CD4-positive, alpha-beta T cell (primary cell): Measurements from ENCODE around the gene FKBP5. TPM values are rescaled to one million over a fixed set of nuclear protein-coding genes. Genes with fewer than 3 reads are reported as not detected.

Source experiments
- ATAC-seq: fragments of 200-7000 bp; cut with Tn5 transposase; one replicate; pipeline ENCODE4 v1.10.0; 2022; ENCODE audit warnings: mild to moderate bottlenecking; ENCODE audit not compliant: poor library complexity
- CTCF ChIA-PET: fragments of 350-600 bp; sonication (Branson Sonifier 250); formaldehyde crosslinking; loops from one replicate; lab custom pipeline; 2021; ENCODE audit warnings: antibody characterized with exemption, inconsistent platforms; lab: Charles Lee
- POLR2A ChIA-PET: fragments of 350-600 bp; sonication (Branson Sonifier 250); formaldehyde crosslinking; loops from one replicate; lab custom pipeline; 2021; ENCODE audit warnings: antibody characterized with exemption, inconsistent platforms; lab: Charles Lee
- DNase-seq, 14 experiments: peaks; one replicate each; pipeline ENCODE4 v3.0.0-alpha.2; 2013 to 2020; ENCODE audit warnings: mixed read lengths in 2 of 14
- H3K27ac ChIP-seq, 2 donors: one replicate each; pipeline versions ENCODE4 v1.5.1 to v1.7.0; 2013; ENCODE audit warnings: low read length in 2 of 2, low read depth in 1 of 2, mild to moderate bottlenecking in 1 of 2
- H3K27me3 ChIP-seq, 2 experiments: 1 replicate in 1 of 2; 2 replicates in 1 of 2; pipeline versions ENCODE4 v1.6.1 to v1.7.0; 2013; ENCODE audit warnings: low read length in 2 of 2, control low read depth in 1 of 2, mild to moderate bottlenecking in 1 of 2, moderate library complexity in 1 of 2; ENCODE audit not compliant: insufficient read depth in 2 of 2, control insufficient read depth in 1 of 2
- H3K36me3 ChIP-seq: one replicate; pipeline ENCODE4 v1.6.1; 2013; ENCODE audit warnings: low read length, control low read depth; ENCODE audit not compliant: insufficient read depth
- H3K4me1 ChIP-seq: one replicate; pipeline ENCODE4 v1.6.1; 2013; ENCODE audit warnings: low read length, control low read depth; ENCODE audit not compliant: insufficient read depth
- H3K4me3 ChIP-seq: one replicate; pipeline ENCODE4 v1.5.1; 2013; ENCODE audit warnings: mild to moderate bottlenecking, low read length, moderate library complexity
- H3K9me3 ChIP-seq, 2 experiments: 1 replicate in 1 of 2; 2 replicates in 1 of 2; pipeline versions ENCODE4 v1.6.1 to v1.7.0; 2013; ENCODE audit warnings: low read length in 2 of 2, mild to moderate bottlenecking in 2 of 2, control low read depth in 1 of 2, moderate library complexity in 1 of 2; ENCODE audit not compliant: control insufficient read depth in 1 of 2, insufficient read depth in 1 of 2
- H3K27ac Mint-ChIP-seq: one replicate; pipeline ENCODE4 v1.8.0; 2020; ENCODE audit warnings: mixed read lengths
- H3K27me3 Mint-ChIP-seq: one replicate; pipeline ENCODE4 v1.8.0; 2021; ENCODE audit warnings: mixed read lengths
- H3K36me3 Mint-ChIP-seq: one replicate; pipeline ENCODE4 v1.8.0; 2021; ENCODE audit warnings: low read depth, mixed read lengths
- H3K4me1 Mint-ChIP-seq: one replicate; pipeline ENCODE4 v1.8.0; 2021; ENCODE audit warnings: low read depth, mixed read lengths
- H3K4me3 Mint-ChIP-seq: one replicate; pipeline ENCODE4 v1.8.0; 2020; ENCODE audit warnings: mild to moderate bottlenecking, mixed read lengths
- H3K9me3 Mint-ChIP-seq: one replicate; pipeline ENCODE4 v1.8.0; 2020; ENCODE audit warnings: mixed read lengths
- intact Hi-C, 2 experiments: fragments of 100-400 bp; cut with DNase I in 1 of 2; cut with micrococcal nuclease in 1 of 2; formaldehyde crosslinking; loops; one replicate each; pipeline versions ENCODE4 v1.15.1 to v1.9.0; 2023 to 2025; cut with DNase I, micrococcal nuclease
- total RNA-seq, 174 experiments: library from RNA in 2 of 174; stranded (reverse) in 2 of 174; gene quantifications; one replicate each; pipeline ENCODE4 v1.2.3 and lab custom pipeline; 2021 to 2026
- TF ChIP-seq, protein P1 (sequence below): fragments of 200-600 bp; IDR thresholded peaks from one replicate; pipeline ENCODE4 v1.8.0; 2022; ENCODE audit warnings: antibody characterized with exemption, mild to moderate bottlenecking

Gene FKBP5
- total RNA-seq, 2 experiments from 2014 or later: 72.6 to 75.9 TPM

- DNase-seq (peak in 4 of 14 experiments; percentile 55 to 65 (median 60)), ATAC-seq (peak; percentile 80)
- Histone ChIP-seq H3K27me3 (no peaks in the 10 kb centered on the region), H3K4me3 (no peak overlapping the region), H3K27ac (peak overlapping the region in 1 of 2 donors; percentile 66), H3K36me3 (peaks cover 62% of the 10 kb centered on the region), H3K9me3 (no peaks in the 10 kb centered on the region), H3K4me1 (peaks cover 50% of the 10 kb centered on the region)
- H3K36me3 Mint-ChIP-seq: peaks cover 93% of the 10 kb centered on the region
- POLR2A ChIA-PET: interaction anchor here (1.0 to 3.0 kb wide), 9 partner anchors 8 to 117 kb away, joined by 3 to 15 read pairs (median 5); no protein-coding TSS in a partner anchor
- CTCF ChIA-PET: interaction anchor here (1.5 to 2.1 kb wide), 3 partner anchors 13 to 126 kb away, joined by 7 to 8 read pairs (median 7); partner anchors contain the start of gene ARMC12
- H3K27me3 Mint-ChIP-seq: no peaks in the 10 kb centered on the region
- H3K4me1 Mint-ChIP-seq: peaks cover 91% of the 10 kb centered on the region
- intact Hi-C loops: no loop called here
- H3K4me3 Mint-ChIP-seq: peak overlapping the region; percentile 55
- H3K9me3 Mint-ChIP-seq: no peaks in the 10 kb centered on the region
- peak overlapping the region; percentile 76 for H3K27ac Mint-ChIP-seq
- TF ChIP-seq, protein P1, sequence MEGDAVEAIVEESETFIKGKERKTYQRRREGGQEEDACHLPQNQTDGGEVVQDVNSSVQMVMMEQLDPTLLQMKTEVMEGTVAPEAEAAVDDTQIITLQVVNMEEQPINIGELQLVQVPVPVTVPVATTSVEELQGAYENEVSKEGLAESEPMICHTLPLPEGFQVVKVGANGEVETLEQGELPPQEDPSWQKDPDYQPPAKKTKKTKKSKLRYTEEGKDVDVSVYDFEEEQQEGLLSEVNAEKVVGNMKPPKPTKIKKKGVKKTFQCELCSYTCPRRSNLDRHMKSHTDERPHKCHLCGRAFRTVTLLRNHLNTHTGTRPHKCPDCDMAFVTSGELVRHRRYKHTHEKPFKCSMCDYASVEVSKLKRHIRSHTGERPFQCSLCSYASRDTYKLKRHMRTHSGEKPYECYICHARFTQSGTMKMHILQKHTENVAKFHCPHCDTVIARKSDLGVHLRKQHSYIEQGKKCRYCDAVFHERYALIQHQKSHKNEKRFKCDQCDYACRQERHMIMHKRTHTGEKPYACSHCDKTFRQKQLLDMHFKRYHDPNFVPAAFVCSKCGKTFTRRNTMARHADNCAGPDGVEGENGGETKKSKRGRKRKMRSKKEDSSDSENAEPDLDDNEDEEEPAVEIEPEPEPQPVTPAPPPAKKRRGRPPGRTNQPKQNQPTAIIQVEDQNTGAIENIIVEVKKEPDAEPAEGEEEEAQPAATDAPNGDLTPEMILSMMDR: no peak
These were observed 77.5 kb downstream of the FKBP5 start for GRCh38 chr6:35611240-35611639.

DNA sequence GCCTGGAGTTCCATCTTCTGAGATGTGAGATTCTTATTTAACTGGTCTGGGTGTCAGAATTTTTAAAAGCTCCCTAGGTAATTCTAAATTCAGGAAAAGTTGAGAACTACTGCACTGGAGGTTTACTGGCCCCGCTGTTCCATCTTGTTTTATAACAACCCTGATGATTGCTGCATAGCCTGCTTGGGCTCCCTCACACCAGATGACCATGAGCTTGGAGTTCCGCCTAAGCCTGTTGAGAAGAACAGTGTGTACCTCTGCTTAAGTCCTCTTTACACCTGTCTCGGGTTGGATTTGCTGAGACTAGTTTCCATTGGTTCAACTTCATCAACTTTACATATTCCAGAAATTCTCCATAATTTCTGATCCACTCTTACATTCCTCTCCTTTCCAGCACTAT, 77.9 kb downstream of the FKBP5 start:
- Mint-ChIP-seq H3K27me3 (no peaks in the 10 kb centered on the region), H3K36me3 (peaks cover 93% of the 10 kb centered on the region), H3K9me3 (peaks cover 3% of the 10 kb centered on the region), H3K27ac (peak overlapping the region; percentile 76), H3K4me1 (peaks cover 91% of the 10 kb centered on the region), H3K4me3 (peak overlapping the region; percentile 55)
- peak overlapping the region in 1 of 2 donors; percentile 66 for H3K27ac ChIP-seq
- intact Hi-C loops: no loop called here
- DNase-seq: no peak
- no peak overlapping the region for H3K4me3 ChIP-seq
- ChIA-PET POLR2A (interaction anchor here (1.0 to 3.0 kb wide), 8 partner anchors 9 to 118 kb away, joined by 3 to 15 read pairs (median 5); no protein-coding TSS in a partner anchor), CTCF (interaction anchor here (1.5 to 2.1 kb wide), 3 partner anchors 13 to 126 kb away, joined by 7 to 8 read pairs (median 7); partner anchors contain the start of gene ARMC12)
- peaks cover 51% of the 10 kb centered on the region for H3K4me1 ChIP-seq
- H3K9me3 ChIP-seq: no peaks in the 10 kb centered on the region
- ATAC-seq: no peak
- TF ChIP-seq, protein P1: no peak
- no peaks in the 10 kb centered on the region for H3K27me3 ChIP-seq
- H3K36me3 ChIP-seq: peaks cover 61% of the 10 kb centered on the region

GRCh38 chr6:35609588-35609987, 79.1 kb downstream of the FKBP5 start:
- TF ChIP-seq, protein P1: no peak
- Histone ChIP-seq H3K4me3 (no peak overlapping the region), H3K9me3 (no peaks in the 10 kb centered on the region), H3K27me3 (no peaks in the 10 kb centered on the region), H3K4me1 (peaks cover 61% of the 10 kb centered on the region), H3K36me3 (peaks cover 50% of the 10 kb centered on the region), H3K27ac (peak overlapping the region in 1 of 2 donors; percentile 21)
- H3K4me3 Mint-ChIP-seq: no peak overlapping the region
- CTCF ChIA-PET: interaction anchor here (1.3 to 2.1 kb wide), 2 partner anchors 18 to 123 kb away, joined by 3 to 8 read pairs; no protein-coding TSS in a partner anchor
- ATAC-seq (no peak), DNase-seq (no peak)
- POLR2A ChIA-PET: interaction anchor here (2.8 to 3.0 kb wide), 3 partner anchors 8 to 18 kb away, joined by 8 to 15 read pairs (median 14); no protein-coding TSS in a partner anchor
- peaks cover 89% of the 10 kb centered on the region for H3K4me1 Mint-ChIP-seq
- H3K27me3 Mint-ChIP-seq: no peaks in the 10 kb centered on the region
- H3K36me3 Mint-ChIP-seq: peaks cover 84% of the 10 kb centered on the region
- H3K9me3 Mint-ChIP-seq: peaks cover 3% of the 10 kb centered on the region
- H3K27ac Mint-ChIP-seq: peak overlapping the region; percentile 15
- intact Hi-C loops: no loop called here
